GM18909 (cell line): ENCODE data around the gene F2R.
A peak's percentile ranks its signal among the peaks of the same experiment; 100 is the strongest.

Experiments used
- ATAC-seq: cut with Tn5 transposase; IDR thresholded peaks from one replicate; pipeline ENCODE4 v1.9.1; 2021; ENCODE audit warnings: mild to moderate bottlenecking; ENCODE audit not compliant: unreplicated experiment, poor library complexity

Gene F2R

DNA sequence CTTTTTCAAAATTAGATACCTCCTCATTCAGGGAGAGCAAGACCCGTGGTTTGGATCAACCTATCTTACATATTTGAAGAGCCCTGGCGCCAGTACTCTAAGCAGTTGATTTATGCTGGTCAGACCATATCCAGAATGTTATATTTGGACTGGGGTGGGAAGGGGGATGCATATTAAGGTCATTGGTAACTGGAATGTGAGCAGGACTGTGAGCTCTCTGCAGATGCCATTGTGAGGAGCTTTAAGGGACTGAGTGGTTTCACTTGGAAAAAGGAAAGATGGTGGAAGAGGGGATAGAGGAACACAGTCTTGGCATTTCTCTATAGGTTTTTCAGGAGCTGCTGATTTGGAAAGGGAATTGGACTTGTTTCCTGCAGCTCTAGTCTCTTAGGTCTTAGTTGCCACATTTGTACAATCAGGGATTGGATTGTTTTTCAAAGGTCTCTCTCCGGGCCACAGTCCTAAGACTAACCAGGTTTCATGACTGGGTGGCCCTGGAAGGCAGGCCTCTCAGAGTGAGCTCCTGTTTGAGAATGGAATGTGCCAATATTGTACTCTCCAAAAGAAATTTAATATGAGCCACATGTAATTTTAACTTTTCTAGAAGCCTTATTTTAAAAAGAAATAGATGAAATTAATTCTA is 25.8 kb upstream of the F2R start:
- ATAC-seq = no peak

DNA sequence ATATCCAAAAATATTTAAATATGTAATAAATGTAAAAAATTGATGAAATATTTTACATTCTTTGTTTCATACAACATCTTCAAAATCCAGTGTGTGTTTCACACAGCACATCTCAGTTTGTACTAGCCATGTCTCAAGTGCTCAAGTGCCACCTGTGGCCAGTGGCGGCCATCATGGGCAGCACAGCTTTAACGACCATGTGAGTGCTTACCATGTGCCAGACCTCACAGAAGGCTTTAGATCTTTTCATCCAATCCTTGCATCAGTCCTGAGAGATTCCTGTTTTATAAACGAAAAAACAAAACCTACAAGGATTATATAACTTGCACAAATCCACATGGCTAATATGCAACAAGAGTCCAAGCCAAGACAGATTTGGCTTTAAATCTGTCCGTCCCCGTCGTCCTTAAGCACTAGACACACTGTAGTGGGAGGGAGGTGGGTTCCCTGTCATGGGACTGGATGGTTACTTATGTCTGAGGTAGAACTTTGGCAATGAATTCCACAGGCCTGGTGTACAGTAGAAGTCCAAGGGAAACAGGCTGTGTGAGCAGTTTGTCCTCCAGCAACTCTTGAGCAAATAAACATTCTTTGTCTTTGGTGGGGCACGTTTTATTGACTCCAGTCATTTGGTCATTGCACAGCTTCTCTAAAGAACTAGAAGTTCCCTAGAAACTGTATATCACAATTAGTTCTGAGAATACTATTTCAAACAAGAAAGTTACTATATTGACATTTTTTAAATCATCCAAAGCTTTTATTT is 25.0 kb upstream of the F2R start:
- ATAC-seq = no peak

GRCh38 chr5:76691467-76692273 is 24.3 kb upstream of the F2R start:
- ATAC-seq = no peak

DNA sequence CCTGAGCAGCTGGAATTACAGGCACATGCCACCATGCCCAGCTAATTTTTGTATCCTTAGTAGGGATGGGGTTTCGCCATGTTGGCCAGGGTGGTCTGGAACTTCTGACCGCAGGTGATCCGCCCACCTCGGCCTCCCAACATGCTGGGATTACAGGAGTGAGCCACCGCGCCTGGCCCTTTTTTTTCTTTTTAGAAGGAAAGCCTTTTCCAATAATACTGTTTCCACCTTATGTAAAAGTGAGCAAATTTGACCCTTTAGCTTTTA is 23.7 kb upstream of the F2R start:
- no peak for ATAC-seq

DNA sequence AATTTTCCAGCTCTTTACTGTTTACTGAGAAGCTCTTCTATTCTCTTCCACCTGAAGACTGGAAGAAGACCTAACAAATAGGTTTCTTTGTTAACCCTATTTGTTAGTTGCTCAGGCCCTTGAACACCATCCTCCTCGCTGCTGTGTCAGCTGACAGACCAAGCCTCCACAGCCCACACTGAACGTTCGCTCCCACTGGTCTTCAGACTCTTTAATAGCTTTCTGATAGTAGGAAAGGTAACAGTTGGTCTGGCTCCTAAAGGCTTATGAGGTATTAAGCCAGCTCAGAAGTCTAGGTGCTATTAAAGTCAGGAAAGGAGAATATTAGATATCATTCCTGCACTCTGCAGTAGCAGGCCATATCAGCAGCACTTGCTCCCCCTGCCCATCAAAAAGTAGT is 23.3 kb upstream of the F2R start:
- no peak for ATAC-seq

- ATAC-seq = no peak
These were observed 22.8 kb upstream of the F2R start for GRCh38 chr5:76693141-76693540.

DNA sequence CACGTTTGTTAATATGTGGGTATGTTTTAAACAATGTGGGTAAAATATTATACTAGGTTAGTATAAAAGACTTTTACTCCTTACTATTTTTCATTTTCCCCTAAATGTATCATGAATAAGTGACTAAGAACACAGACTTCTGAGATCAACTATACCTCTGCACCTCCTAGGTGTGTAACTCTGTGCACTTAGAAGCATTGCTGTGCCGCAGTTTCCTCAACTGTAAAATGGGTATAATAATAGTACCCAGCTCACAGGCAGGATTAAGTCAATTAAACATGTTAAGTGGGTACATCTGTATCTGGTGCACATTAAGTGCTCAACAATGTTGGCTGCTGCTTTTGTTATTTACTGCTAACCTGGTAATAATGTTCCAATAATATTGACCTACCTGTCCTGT is 21.6 kb upstream of the F2R start:
- ATAC-seq = no peak

GRCh38 chr5:76695346-76695745 is 20.6 kb upstream of the F2R start:
- no peak for ATAC-seq

- no peak for ATAC-seq
These were observed 19.7 kb upstream of the F2R start for GRCh38 chr5:76696251-76696650.

DNA sequence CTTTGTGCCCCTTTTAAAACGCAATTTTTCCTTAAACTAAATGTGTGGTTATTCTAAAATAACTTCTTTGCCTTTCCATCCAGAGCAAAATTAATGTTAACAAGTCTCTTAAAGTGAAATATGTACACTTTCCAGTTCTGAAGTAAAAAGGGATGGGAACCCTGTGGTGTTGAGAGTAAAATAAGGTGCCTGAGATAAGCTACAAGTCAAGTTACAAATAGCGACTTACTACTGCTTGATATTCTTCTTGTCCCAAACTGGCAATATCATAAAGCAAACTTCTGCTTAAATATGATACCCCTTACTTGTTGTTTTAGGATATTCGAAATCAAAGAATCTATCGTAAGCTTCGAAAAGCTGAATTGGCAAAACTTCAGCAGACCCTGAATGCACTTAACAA is 18.3 kb upstream of the F2R start:
- ATAC-seq = no peak

GRCh38 chr5:76700571-76700970 is 15.4 kb upstream of the F2R start:
- no peak for ATAC-seq

GRCh38 chr5:76701298-76701697 is 14.6 kb upstream of the F2R start:
- ATAC-seq = no peak

GRCh38 chr5:76703707-76704106 is 12.2 kb upstream of the F2R start:
- ATAC-seq = no peak

GRCh38 chr5:76704131-76704663 is 11.7 kb upstream of the F2R start:
- ATAC-seq = no peak

DNA sequence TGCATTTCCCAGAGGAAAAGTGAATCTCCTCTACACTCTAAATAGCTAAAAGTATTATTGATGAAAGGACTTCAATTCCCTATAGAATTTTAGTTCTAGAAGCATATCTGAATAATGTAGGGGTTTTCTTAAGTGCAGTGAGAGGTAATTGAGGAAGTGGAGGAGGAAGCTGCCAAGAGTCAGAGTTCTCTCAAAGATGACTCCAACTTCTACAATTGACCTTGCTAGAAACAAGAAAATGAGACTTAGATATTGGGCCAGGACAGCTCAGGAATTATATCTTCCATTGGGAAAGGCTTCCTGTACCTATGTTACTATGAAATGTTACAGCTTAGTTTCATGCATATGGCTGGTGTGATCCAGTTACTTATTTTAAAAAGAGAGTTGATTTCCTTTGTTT is 10.4 kb upstream of the F2R start:
- ATAC-seq = no peak

GRCh38 chr5:76709762-76710161 is 6.2 kb upstream of the F2R start:
- no peak for ATAC-seq

DNA sequence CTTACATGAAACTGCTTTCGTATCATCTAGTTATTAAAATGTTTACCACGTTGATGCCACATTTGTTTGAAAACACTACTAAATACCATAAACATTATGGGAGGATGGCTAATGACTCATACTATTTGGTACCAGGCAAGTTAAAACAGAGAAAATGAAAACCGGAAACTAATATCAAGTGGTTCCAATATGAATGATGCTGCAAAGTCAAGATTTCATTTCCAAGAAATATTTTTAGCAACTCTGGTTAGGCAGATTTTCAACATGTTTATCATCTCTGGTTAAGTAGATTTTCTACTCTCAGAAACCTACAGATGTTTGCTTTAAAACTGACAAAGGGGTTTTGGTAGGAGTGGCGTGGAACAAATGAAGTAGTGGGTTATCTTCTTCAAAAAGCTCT is 4.9 kb upstream of the F2R start:
- ATAC-seq = no peak

DNA sequence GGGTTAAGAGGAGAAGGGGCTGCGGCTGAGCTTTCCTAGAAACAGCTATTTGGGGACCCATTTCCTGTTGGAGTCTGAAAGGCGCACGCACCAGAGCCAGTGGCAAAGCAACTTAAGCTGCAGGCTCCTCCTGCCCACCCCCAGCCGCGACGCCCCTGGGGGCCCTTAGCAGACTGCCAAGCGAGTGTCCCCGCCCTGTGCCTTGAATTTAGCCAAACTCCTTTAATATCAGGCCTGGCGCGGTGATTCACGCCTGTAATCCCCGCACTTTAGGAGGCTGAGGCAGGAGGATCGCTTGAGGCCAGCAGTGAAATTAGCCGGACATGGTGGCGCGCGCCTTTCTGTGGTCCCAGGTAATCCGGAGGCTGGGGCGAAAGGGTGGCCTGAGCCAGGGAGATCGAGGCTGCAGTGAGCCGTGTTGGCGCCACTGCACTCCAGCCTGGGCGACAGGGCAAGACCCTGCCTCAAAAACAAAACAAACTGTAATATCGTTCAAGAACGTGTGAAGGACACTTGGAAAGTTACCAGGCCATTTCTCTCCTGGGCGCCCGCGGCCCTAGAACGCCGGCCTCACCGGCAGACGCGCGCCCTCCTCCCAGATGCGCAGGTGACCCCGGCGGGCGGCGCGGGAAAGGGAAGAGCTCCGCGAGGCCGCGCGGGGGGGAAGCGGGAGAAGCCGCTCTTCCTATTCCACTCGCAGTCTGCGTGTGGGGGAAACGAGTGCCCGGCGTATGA is 1.0 kb upstream of the F2R start:
- ATAC-seq = peak; percentile 17

DNA sequence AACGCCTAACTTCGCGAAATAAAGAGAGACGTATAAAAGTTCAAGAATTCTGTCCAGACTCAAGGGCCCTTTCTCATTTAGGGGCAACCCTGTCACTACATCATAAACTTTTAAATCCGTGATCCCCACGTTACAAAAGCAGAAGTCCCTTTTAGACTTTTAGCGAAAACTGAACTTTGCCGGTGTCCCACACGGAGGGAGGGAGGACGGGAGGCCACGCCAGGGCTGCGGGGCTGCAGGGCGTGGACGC is 515 bp upstream of the F2R start:
- ATAC-seq = peak; percentile 11

GRCh38 chr5:76716456-76717157 is 681 bp downstream of the F2R start:
- no peak for ATAC-seq
